Muscle layer of colon (tissue), 2 donors: ENCODE results near the gene LRRC53.

ENCODE experiments used
- H3K27ac ChIP-seq: one replicate; pipeline ENCODE4 v1.7.0; 2013; ENCODE audit warnings: low read depth, mild to moderate bottlenecking, low read length, moderate library complexity
- H3K27me3 ChIP-seq, 2 donors: one replicate each; pipeline ENCODE4 v1.7.0; 2013; ENCODE audit warnings: low read length in 2 of 2, mild to moderate bottlenecking in 2 of 2; ENCODE audit not compliant: insufficient read depth in 2 of 2, control insufficient read depth in 1 of 2
- H3K36me3 ChIP-seq: one replicate; pipeline ENCODE4 v1.7.0; 2013; ENCODE audit warnings: mild to moderate bottlenecking, low read length; ENCODE audit not compliant: insufficient read depth
- H3K4me1 ChIP-seq: one replicate; pipeline ENCODE4 v1.7.0; 2013; ENCODE audit warnings: mild to moderate bottlenecking, low read length; ENCODE audit not compliant: insufficient read depth
- H3K4me3 ChIP-seq, 2 donors: one replicate each; pipeline ENCODE4 v1.7.0; 2013; ENCODE audit warnings: low read length in 2 of 2, low read depth in 1 of 2, mild to moderate bottlenecking in 1 of 2, moderate library complexity in 1 of 2
- H3K9ac ChIP-seq: one replicate; pipeline ENCODE4 v1.7.0; 2013; ENCODE audit warnings: low read length
- H3K9me3 ChIP-seq: one replicate; pipeline ENCODE4 v1.7.0; 2013; ENCODE audit warnings: mild to moderate bottlenecking, low read length
- donor health status: abdominal sarcoma.
- donor health status: Adenocarcinoma of cecum.

LRRC53 gene

DNA sequence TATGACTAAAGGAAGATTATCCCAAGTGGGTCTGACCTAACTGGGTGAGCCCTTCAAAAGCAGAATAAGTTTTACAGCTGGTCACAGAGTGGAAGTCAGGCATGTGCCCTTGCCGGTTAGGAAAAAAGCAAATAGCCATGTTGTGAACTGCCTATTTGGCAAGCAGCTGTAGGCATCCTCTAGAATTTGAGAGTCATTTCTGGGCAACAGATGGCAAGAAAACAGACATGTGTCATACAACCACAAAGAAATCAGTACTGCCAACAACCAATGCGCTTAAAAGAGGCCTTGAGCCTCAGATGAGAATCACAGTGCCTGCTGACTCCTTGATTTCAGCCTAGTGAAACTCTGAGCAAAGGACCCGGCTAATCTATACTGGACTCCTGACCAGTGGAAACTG, 26.8 kb downstream of the LRRC53 start:
- no peak overlapping the region for H3K27ac ChIP-seq
- H3K4me1 ChIP-seq, result no peaks in the 10 kb centered on the region
- no peaks in the 10 kb centered on the region for H3K27me3 ChIP-seq
- no peaks in the 10 kb centered on the region for H3K36me3 ChIP-seq
- H3K4me3 ChIP-seq, result no peak overlapping the region
- no peak overlapping the region for H3K9ac ChIP-seq
- H3K9me3 ChIP-seq, result no peaks in the 10 kb centered on the region

DNA sequence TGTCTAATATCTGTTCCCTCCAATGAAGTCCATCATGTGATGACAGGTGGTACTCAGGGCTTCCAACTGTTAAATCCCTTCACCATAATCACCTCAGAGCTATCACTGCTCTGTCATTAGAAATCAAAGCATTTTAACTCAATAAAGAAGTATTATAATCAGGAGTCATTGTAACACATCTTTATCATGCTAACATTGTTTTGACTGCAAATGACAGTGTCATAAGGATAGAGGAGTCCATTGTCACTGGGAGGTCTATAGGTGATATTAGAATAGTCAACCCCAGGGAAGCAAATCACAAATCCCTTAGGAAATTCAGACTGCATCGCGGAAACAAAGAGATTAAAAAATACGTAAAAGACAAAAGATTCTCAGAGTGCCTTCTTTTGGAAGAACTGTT, 30.8 kb downstream of the LRRC53 start:
- Histone ChIP-seq H3K4me1 (no peaks in the 10 kb centered on the region), H3K36me3 (no peaks in the 10 kb centered on the region), H3K27ac (no peak overlapping the region), H3K27me3 (no peaks in the 10 kb centered on the region), H3K4me3 (no peak overlapping the region), H3K9me3 (no peaks in the 10 kb centered on the region), H3K9ac (no peak overlapping the region)

DNA sequence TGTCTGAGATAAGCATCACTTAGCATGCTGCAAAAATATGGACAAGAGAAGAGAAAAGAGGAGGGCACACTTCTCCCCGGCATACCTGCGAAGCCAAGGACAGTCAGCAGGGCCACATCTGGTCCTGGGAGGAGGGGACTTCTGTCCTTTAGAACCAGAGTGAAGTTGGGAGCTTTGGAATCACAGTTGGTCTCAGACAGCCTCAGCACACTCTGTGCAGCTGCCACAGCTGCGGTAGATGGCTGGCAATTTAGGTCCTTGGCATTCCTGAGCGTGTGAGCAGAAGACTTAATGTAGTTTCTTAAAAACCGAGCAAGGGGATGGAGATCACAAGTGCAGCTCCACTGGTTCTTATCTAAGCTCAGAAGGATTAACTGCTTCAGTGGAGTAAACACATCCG, 32.3 kb downstream of the LRRC53 start:
- no peaks in the 10 kb centered on the region for H3K36me3 ChIP-seq
- no peak overlapping the region for H3K27ac ChIP-seq
- no peaks in the 10 kb centered on the region for H3K9me3 ChIP-seq
- H3K9ac ChIP-seq, result no peak overlapping the region
- H3K4me3 ChIP-seq, result no peak overlapping the region
- H3K4me1 ChIP-seq, result no peaks in the 10 kb centered on the region
- H3K27me3 ChIP-seq, result no peaks in the 10 kb centered on the region

DNA sequence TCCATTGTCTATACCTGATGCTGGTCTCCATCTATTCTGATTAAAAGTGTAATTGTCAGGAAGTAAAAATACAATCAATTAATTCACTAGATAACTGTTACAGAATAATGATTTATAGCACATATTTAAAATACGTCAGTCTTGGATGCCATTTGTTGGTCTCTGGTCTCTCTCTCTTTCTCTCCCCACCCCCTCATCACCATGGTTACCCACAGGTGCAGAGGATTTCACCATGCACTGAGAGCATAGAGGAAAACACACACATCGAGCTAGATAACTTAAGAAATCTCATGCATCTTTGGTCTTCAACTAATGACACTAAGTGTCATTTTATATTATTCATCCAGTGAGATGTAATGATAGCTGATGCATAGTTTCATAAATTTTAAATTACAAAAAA, 33.4 kb downstream of the LRRC53 start:
- H3K4me3 ChIP-seq, result no peak overlapping the region
- no peak overlapping the region for H3K27ac ChIP-seq

DNA sequence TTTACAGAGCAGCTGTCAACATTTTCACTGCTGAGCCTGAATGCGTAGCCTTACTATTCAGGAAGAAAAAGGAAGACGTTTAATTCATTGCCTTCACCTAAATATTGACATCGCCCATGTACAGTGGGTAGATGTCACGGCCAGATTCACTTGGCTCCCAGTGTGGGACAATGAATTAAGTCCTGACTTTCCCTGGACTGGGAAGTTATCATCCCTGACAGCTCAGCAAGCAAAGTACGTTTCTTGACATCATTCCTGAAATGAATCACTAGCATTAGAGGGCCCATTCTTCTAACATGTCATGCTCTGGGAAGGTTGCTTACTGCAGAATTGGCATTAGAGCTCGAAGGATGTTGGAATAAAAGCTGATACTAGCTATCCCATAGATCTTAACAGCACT, 37.8 kb downstream of the LRRC53 start:
- Histone ChIP-seq H3K27me3 (no peaks in the 10 kb centered on the region), H3K9ac (no peak overlapping the region), H3K9me3 (no peaks in the 10 kb centered on the region), H3K4me3 (no peak overlapping the region), H3K27ac (no peak overlapping the region), H3K36me3 (no peaks in the 10 kb centered on the region), H3K4me1 (no peaks in the 10 kb centered on the region)

More for the DNA sequence above, 33.4 kb downstream of the LRRC53 start:
- Histone ChIP-seq H3K36me3 (no peaks in the 10 kb centered on the region), H3K9ac (no peak overlapping the region), H3K27me3 (no peaks in the 10 kb centered on the region), H3K4me1 (no peaks in the 10 kb centered on the region), H3K9me3 (no peaks in the 10 kb centered on the region)

DNA sequence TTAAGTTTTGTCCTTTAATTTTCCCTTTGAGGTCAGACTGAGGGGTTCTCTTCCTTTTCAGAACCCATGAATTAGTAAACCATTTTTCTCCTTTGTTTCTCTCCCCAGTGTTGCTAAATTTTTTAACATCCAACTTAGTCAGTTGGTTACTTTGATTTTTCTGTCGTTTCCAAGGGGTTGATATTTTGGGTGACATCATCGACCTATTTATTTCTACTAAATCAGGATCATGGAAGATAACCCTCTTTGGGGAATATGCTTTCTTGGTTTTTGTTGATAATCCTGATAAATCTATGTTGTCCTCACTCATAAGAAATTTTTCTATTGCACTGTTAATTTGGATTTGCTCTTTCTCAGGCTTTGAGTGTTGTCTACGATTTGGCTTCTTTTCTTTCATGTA, 40.9 kb downstream of the LRRC53 start:
- H3K36me3 ChIP-seq, result no peaks in the 10 kb centered on the region
- no peak overlapping the region for H3K9ac ChIP-seq
- no peaks in the 10 kb centered on the region for H3K9me3 ChIP-seq
- no peak overlapping the region for H3K27ac ChIP-seq
- H3K27me3 ChIP-seq, result no peaks in the 10 kb centered on the region
- H3K4me3 ChIP-seq, result no peak overlapping the region
- no peaks in the 10 kb centered on the region for H3K4me1 ChIP-seq

DNA sequence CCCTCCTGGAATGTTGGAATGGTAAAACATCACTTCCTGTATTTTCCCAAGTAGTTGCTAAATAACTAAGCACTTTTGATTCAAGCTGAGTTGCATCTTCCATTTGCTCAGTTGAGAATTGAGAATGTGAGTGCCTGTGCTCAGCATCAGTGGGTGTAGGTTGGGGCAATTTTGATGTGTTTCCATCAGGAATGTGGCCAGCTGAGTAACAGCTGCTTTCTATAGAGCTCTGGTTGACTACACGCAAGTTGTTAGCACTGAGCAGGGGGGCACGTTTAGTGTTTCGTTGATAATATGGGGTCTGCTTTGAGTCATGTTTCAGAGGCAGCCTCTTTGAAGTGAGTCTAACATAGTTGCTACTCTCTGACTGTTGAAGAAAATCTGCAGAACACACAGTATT, 41.5 kb downstream of the LRRC53 start:
- Histone ChIP-seq H3K4me3 (no peak overlapping the region), H3K9me3 (no peaks in the 10 kb centered on the region), H3K27me3 (no peaks in the 10 kb centered on the region), H3K36me3 (no peaks in the 10 kb centered on the region), H3K4me1 (no peaks in the 10 kb centered on the region), H3K27ac (no peak overlapping the region), H3K9ac (no peak overlapping the region)

DNA sequence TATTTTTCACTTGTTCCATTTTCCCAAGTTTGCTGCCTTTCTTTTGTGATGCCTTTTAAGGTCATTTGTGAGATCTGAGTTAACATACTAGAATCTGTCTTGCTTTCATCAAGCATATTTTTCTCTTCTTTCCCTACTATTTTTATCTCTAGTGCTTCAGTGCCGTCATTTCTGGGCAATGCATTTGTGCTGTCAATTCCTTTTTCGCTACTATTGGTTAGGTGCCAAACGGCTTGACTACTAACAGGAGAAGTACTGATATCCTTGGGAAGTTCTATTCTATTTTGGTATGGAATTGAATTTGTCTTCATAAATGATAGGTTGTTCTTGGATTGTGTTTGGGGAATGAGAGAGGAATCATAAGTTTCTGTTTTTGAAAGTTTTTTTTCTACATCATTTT, 42.2 kb downstream of the LRRC53 start:
- Histone ChIP-seq H3K4me1 (no peaks in the 10 kb centered on the region), H3K4me3 (no peak overlapping the region), H3K27ac (no peak overlapping the region), H3K9ac (no peak overlapping the region), H3K36me3 (no peaks in the 10 kb centered on the region), H3K27me3 (no peaks in the 10 kb centered on the region), H3K9me3 (no peaks in the 10 kb centered on the region)

DNA sequence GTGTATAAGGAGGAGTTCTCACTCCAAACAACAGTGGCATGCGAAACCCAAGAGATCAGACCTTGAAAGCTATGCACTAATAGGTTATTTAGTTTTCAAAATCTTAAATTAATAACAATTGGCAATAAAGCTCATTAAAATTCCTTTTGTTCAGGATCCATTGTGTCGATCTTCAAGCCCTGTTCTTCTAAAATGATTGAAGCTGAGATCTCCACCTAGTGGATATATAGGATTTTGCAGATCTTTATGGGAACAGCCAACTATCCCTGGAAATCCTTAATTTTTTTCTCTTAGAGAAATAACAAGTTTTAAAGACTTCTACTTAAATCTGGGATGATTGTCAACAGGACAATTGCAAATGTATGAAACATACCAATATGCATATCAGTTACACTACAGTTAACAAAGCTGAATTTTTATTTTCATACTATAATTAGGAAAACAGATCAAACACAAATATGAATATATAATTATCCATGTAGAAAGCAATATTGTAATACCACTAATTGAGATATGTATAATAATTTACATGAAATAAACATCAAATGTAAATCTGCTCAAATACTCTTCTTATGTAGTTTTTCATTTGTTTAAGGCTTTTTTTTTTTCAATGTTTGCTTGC, 43.3 kb downstream of the LRRC53 start:
- H3K4me1 ChIP-seq, result no peaks in the 10 kb centered on the region
- no peaks in the 10 kb centered on the region for H3K27me3 ChIP-seq
- H3K9me3 ChIP-seq, result no peaks in the 10 kb centered on the region
- no peak overlapping the region for H3K4me3 ChIP-seq
- H3K9ac ChIP-seq, result no peak overlapping the region
- no peaks in the 10 kb centered on the region for H3K36me3 ChIP-seq
- no peak overlapping the region for H3K27ac ChIP-seq

DNA sequence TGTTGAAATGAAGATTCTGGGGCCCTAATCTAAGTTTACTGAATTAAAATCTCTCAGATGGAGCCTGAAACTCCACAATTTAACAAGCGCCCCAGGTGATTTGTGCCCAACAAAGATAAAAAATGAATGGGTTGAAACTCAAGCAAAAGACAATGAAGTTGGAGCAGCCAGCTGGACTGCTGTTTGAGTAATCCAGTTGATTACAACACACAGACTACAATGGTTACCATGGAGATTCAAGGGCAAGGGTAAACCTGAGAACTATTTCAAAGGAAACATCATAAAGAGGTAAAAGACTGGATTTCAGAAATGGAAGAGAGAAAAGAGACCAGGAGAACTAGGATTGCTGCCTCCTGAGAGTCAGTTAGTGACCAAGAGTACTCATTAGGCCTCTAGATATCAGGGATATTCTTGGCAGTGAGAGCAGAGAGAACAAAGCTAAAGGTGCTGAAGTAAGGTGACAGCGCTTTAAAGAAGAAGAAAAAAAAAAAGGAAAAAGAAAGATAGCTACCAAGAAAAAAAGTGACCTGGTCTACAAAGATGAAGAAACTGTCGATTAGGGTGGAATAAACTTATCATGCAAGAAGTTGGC, 44.5 kb downstream of the LRRC53 start:
- H3K4me3 ChIP-seq, result no peak overlapping the region
- H3K9me3 ChIP-seq, result no peaks in the 10 kb centered on the region
- H3K9ac ChIP-seq, result no peak overlapping the region
- H3K27ac ChIP-seq, result no peak overlapping the region
- no peaks in the 10 kb centered on the region for H3K36me3 ChIP-seq
- no peaks in the 10 kb centered on the region for H3K4me1 ChIP-seq
- no peaks in the 10 kb centered on the region for H3K27me3 ChIP-seq

DNA sequence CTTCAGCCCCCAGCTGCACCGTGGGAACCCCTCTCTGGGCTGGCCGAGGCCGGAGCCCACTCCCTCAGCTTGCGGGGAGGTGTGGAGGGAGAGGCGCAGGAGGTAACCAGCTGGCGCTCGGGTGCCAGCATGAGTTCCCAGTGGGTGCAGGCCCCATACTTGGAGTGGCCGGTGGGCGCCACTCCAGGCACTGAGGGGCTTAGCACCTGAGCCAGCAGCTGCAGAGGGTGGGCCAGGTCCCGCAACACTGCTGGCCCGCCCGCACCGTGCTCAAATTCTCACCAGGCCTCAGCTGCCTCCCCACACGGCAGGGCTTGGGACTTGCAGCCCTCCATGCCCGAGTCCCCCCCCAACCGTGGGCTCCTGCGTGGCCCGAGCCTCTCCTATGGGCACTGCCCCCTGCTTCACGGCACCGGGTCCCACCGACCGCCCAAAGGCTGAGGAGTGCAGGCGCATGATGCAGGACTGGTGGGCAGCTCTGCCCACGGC, 47.2 kb downstream of the LRRC53 start:
- H3K4me3 ChIP-seq, result no peak overlapping the region
- H3K36me3 ChIP-seq, result no peaks in the 10 kb centered on the region
- no peaks in the 10 kb centered on the region for H3K27me3 ChIP-seq
- no peaks in the 10 kb centered on the region for H3K9me3 ChIP-seq
- H3K27ac ChIP-seq, result no peak overlapping the region
- H3K4me1 ChIP-seq, result no peaks in the 10 kb centered on the region
- H3K9ac ChIP-seq, result no peak overlapping the region

DNA sequence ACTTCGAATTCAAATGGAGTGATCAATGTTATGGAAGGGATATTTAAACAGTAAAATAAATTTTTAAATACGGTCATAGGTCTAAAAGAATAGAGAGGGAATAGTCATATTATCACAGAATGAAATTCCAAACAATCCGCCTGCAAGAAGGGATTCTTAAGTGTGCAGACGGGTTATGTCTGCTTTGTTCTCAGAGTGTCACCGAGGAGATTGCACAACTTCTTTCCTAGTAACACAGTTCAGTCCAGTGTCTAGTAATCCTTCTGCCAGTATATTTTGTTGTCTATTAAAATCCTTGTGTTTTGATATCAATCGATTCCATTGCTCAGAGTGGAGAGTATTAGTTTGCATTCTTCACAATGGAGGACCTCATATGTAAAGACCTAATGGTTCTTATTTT, 48.4 kb downstream of the LRRC53 start:
- no peaks in the 10 kb centered on the region for H3K27me3 ChIP-seq
- H3K4me1 ChIP-seq, result no peaks in the 10 kb centered on the region
- no peaks in the 10 kb centered on the region for H3K36me3 ChIP-seq
- no peaks in the 10 kb centered on the region for H3K9me3 ChIP-seq
- no peak overlapping the region for H3K9ac ChIP-seq
- no peak overlapping the region for H3K4me3 ChIP-seq
- H3K27ac ChIP-seq, result no peak overlapping the region
